ENCODE measurements around the gene AGAP4.
"Not testable (repeated sequence)": the region's sequence is repeated elsewhere in the genome, so short reads cannot be mapped to it uniquely, and the experiment has no call there.

Gene AGAP4

DNA sequence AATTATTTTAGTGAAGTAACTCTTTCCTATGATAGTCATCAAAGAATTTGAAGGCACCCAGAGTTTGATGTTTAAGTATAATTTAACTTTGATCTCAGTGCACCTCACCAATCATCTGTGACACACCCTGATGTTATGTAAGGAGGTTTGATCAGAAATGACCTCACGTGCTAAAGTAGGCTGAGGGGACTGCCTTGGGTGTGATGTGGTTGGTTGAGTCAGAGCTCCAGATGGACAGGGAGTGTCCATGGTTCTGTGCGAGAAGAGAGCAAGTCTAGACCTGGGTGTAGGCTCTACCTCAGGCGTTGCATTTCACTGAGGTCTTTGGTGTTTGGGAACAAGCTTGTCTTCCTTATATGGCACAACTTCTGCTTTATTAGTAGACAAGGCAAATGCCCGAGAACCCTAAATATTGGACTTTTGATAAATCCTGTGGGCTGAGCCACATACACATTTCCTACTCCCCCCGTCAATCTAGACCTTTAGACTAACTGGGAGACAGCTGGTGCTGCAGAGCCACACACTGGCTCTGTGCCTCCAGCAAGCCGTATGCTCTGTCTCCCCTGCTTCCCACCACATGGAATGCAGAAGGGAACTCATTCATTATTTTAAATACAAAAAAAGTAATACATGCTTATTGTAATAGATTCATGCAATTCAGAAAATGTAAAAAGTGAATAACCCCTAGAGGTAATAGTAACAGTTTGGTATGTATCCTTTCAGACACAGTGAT lies 56.4 kb downstream of the AGAP4 start:
- DNase-seq (ENCODE audit: low read depth, low spot score), result not testable (repeated sequence)

DNA sequence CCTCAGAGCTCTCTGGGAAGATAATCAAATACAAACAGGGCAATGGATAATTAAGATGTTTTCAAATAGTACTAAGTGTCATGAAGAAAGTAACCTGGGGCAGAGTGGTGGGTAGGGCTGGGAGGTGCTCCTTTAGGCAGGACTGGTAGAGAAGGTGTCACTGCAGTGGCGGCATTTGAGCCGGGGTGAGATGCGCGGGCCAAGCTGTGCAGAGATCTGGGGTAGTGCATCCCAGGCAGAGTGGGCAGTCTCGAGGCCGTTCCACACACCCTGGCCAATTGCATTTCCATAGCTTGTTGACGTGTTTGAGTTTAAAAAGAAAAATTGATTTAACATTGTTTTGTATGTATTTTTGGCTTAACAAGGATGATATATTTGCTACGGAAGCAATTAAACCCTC lies 57.3 kb downstream of the AGAP4 start:
- DNase-seq (ENCODE audit: low read depth, low spot score), result not testable (repeated sequence)

DNA sequence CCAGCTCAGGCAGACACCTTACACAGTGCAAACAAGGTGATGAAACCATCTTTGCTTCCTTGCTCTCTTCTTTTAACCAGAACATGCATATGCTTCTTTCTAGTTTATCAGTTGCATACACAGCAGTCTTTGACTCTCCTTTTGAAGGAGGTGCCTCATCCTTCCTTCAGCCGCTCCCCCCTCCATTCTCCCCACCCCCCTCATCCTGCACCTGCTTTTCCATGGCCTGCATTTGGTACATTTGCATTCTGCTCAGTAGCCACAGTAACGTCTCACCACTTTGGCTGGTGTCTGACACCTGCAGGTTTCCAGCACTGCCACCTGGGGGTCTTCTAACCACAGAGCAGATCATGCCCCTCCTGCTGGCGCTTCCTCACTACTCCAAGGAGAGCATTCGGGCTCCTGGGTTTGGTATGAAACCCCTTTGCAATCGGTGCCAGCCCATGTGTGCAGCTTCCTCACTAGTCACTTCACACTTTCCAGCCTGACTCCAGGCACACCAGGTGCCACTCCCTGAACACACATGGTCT lies 60.0 kb downstream of the AGAP4 start:
- DNase-seq (ENCODE audit: low read depth, low spot score), result not testable (repeated sequence)

DNA sequence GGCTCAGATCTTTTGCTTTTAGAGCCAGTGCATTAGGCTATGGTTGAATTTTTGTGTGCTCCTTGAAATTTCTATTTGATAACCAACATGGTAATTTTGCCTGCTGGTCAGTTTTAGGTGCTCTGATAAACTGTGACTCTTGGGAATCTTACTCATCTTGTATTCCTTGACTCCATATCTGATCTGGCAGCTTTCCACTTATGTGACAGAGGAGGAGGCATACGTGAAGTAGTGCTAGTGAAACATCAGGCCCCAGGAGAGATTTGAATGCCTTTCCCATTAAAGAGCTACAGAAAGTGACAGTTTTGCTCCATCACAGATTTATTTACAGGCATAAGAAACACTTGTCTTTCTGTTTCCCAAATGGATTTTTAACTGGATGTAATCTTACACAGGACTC lies 61.1 kb downstream of the AGAP4 start:
- DNase-seq (ENCODE audit: low read depth, low spot score), result not testable (repeated sequence)

Measured in smooth muscle cell of the brain vasculature (primary cell).